ENCODE measurements around the gene ATF6.

GRCh38 chr1:161848676-161849075 lies 82.6 kb downstream of the ATF6 start:
- TF ChIP-seq JUN (IDR thresholded peaks at IDR 0.05) = no peak
- TF ChIP-seq CBX8 (IDR thresholded peaks at IDR 0.05) = no peak
- TF ChIP-seq CTCF (IDR thresholded peaks at IDR 0.05) = no peak
- no peak for TF ChIP-seq JUNB (IDR thresholded peaks at IDR 0.05)
- no peak for TF ChIP-seq RNF2 (IDR thresholded peaks at IDR 0.05; ENCODE audit: borderline replicate concordance, low read depth)
- no peak for TF ChIP-seq POLR2A (IDR thresholded peaks at IDR 0.05; ENCODE audit: low read length)
- no peak for TF ChIP-seq MAX (IDR thresholded peaks at IDR 0.05)
- TF ChIP-seq KDM1A (IDR thresholded peaks at IDR 0.05; ENCODE audit: low read depth) = no peak
- TF ChIP-seq POLR2AphosphoS2 (conservative IDR thresholded peaks at IDR 0.05; ENCODE audit: low read length) = no peak
- TF ChIP-seq CEBPB (IDR thresholded peaks at IDR 0.05) = no peak
- TF ChIP-seq NFE2L2 (conservative IDR thresholded peaks at IDR 0.05; ENCODE audit: low read length) = no peak
- no peak for TF ChIP-seq MAZ (IDR thresholded peaks at IDR 0.05; ENCODE audit: borderline replicate concordance, low read depth, low read length)
- no peak for TF ChIP-seq RAD21 (conservative IDR thresholded peaks at IDR 0.05 in 1 of 2, IDR thresholded peaks at IDR 0.05 in 1 of 2)
- no peak for TF ChIP-seq ELK1 (IDR thresholded peaks at IDR 0.05; ENCODE audit: low read depth, low read length)
